Thyroid gland (tissue), 4 donors: ENCODE measurements around the gene CDH23. TPM values are rescaled to one million over a fixed set of nuclear protein-coding genes. Genes with fewer than 3 reads are reported as not detected.

Source experiments
- DNase-seq, 2 donors: peaks; one replicate each; pipeline ENCODE4 v3.0.0-alpha.2; 2019
- H3K27ac ChIP-seq, 3 donors: fragments of 200-600 bp; sonication (generic); 1 replicate in 2 of 3; 2 replicates in 1 of 3; pipeline ENCODE4 v1.5.1; 2016 to 2019; ENCODE audit warnings: mild to moderate bottlenecking in 1 of 3, moderate library complexity in 1 of 3
- H3K27me3 ChIP-seq: fragments of 200-600 bp; sonication (generic); one replicate; pipeline ENCODE4 v1.5.1; 2019
- H3K36me3 ChIP-seq, 2 donors: fragments of 200-600 bp; sonication (generic); one replicate each; pipeline ENCODE4 v1.5.1; 2016 to 2019
- H3K4me1 ChIP-seq, 2 donors: fragments of 200-600 bp; sonication (generic); one replicate each; pipeline ENCODE4 v1.5.1; 2017 to 2019
- H3K4me3 ChIP-seq, 3 donors: fragments of 200-600 bp; sonication (generic); replicated peaks in 1 of 3; 1 replicate in 2 of 3; 2 replicates in 1 of 3; pipeline ENCODE4 v1.5.1; 2016; ENCODE audit warnings: mild to moderate bottlenecking in 1 of 3
- H3K9me3 ChIP-seq: fragments of 200-600 bp; sonication (generic); one replicate; pipeline ENCODE4 v1.5.1; 2017
- POLR2A ChIP-seq, 2 donors: fragments of 450-650 bp; IDR thresholded peaks; one replicate each; pipeline ENCODE4 v1.6.1; 2017; ENCODE audit warnings: antibody characterized with exemption in 2 of 2, mild to moderate bottlenecking in 2 of 2, moderate library complexity in 1 of 2
- WGBS, 2 donors: methylation state at CpG; one replicate each; pipeline ENCODE4 v1.1.5; 2017; 5-methylcytosine and 5-hydroxymethylcytosine counted together
- intact Hi-C: fragments of 100-400 bp; cut with DNase I; formaldehyde crosslinking; loops from one replicate; pipeline ENCODE4 v1.15.1; 2023
- total RNA-seq, 4 donors: library from RNA; depleted of rRNA; stranded (reverse); fragments of >200 nt; gene quantifications; one replicate each; pipeline ENCODE4 v1.2.3, GENCODE V29; 2016
- TF ChIP-seq, protein P1 (sequence below), 6 experiments: fragments of 200-600 bp in 3 of 6; fragments of 450-650 bp in 3 of 6; sonication (generic) in 3 of 6; IDR thresholded peaks; one replicate each; pipeline ENCODE4 v1.5.1; 2016 to 2019; ENCODE audit warnings: antibody characterized with exemption in 6 of 6, mild to moderate bottlenecking in 2 of 6, inconsistent platforms in 1 of 6, moderate library complexity in 1 of 6

CDH23 gene
- total RNA-seq, 4 donors from 2014 or later: 3.0 to 4.2 (median 3.9) TPM

DNA sequence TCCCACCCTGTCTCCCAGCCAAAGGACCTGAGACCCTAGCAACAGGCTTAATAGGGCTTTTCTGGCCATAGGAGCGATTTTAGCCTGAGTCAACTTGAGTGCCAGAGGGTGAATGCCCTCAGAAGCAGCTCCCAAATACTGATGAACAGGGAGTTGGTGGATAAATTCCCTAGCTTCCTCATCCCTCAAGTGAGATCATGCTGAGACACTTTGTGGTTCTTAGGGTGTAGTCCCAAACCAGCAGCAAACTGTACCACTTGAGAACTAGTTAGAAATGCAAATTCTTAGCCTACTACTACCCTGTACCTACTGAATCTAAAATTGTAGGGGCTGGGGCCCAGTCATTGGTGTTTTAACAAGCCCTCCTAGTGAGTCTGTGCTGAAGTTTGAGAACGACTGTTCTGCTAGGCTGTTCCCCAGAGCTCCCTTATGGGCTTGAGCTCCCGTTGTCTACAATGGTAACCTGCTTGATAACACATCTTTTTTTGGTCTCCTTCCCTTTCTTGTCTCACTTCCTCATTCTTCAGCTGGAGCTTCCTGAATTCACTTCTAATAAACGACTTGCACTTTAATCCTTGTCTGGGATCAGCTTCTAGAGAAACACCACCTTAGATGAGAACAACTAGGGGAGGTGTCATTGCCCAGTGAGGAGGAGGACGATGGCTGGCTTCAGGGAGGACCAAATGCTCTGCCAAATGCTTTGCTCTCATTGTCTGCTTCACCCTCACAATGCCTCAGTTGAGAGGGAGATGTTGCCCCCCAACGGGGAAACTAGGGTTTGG is 18.2 kb upstream of the CDH23 start:
- H3K27ac ChIP-seq: peak overlapping the region; percentile 46 to 88 (median 51)
- WGBS, 2 donors: 52 to 69% methylated on average over 6 of the region's 6 CpGs
- intact Hi-C loops: no loop called here

DNA sequence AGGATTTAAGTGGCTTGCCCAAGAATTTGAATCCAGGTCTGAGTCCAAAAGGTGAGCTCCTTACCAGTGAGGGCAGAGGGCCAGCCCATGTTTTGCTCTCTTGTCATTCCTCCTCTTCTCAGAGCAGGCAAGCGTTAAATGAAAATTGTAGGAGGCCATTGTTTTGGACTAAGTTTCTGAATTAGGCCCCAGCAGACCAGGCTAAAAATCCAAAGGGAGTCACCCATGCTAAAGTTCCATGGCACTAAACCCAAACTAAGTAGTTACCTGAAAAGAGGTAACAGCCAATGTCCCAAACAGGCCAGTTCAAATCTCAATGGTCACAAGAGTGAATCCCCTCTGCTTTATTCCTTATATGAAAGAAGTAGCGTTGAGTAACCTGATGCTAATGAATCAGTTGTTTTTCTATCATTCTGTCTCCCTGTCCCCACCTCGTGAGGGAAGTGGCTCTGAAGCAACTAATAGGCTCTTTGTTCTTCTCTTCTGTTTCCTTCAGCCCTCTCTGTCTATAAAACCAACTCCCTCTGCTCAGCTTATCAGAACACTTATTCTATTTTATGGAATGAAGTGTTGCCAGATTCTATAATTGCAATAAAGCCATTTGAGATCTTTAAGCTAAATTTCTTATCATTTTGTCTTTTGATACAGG is 17.5 kb upstream of the CDH23 start:
- peak; percentile 69 for DNase-seq
- H3K27me3 ChIP-seq: no peaks in the 10 kb centered on the region
- H3K27ac ChIP-seq: peak overlapping the region; percentile 46 to 57 (median 51)
- H3K36me3 ChIP-seq: no peaks in the 10 kb centered on the region
- 40 to 48% methylated on average over 3 of the region's 3 CpGs for WGBS, 2 donors
- TF ChIP-seq, protein P1, sequence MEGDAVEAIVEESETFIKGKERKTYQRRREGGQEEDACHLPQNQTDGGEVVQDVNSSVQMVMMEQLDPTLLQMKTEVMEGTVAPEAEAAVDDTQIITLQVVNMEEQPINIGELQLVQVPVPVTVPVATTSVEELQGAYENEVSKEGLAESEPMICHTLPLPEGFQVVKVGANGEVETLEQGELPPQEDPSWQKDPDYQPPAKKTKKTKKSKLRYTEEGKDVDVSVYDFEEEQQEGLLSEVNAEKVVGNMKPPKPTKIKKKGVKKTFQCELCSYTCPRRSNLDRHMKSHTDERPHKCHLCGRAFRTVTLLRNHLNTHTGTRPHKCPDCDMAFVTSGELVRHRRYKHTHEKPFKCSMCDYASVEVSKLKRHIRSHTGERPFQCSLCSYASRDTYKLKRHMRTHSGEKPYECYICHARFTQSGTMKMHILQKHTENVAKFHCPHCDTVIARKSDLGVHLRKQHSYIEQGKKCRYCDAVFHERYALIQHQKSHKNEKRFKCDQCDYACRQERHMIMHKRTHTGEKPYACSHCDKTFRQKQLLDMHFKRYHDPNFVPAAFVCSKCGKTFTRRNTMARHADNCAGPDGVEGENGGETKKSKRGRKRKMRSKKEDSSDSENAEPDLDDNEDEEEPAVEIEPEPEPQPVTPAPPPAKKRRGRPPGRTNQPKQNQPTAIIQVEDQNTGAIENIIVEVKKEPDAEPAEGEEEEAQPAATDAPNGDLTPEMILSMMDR (IDR thresholded peaks at IDR 0.05): no peak
- TF ChIP-seq POLR2A (IDR thresholded peaks at IDR 0.05): no peak
- H3K9me3 ChIP-seq: no peaks in the 10 kb centered on the region
- peaks cover 20 to 28% of the 10 kb centered on the region in 2 donors for H3K4me1 ChIP-seq
- no peak overlapping the region for H3K4me3 ChIP-seq
- intact Hi-C loops: no loop called here

More for the DNA sequence above, 18.2 kb upstream of the CDH23 start:
- Histone ChIP-seq H3K27me3 (no peaks in the 10 kb centered on the region), H3K4me3 (no peak overlapping the region), H3K4me1 (peaks cover 20 to 28% of the 10 kb centered on the region in 2 donors), H3K36me3 (no peaks in the 10 kb centered on the region), H3K9me3 (no peaks in the 10 kb centered on the region)
- DNase-seq: no peak
- TF ChIP-seq, protein P1 (IDR thresholded peaks at IDR 0.05): no peak
- TF ChIP-seq POLR2A (IDR thresholded peaks at IDR 0.05): no peak

DNA sequence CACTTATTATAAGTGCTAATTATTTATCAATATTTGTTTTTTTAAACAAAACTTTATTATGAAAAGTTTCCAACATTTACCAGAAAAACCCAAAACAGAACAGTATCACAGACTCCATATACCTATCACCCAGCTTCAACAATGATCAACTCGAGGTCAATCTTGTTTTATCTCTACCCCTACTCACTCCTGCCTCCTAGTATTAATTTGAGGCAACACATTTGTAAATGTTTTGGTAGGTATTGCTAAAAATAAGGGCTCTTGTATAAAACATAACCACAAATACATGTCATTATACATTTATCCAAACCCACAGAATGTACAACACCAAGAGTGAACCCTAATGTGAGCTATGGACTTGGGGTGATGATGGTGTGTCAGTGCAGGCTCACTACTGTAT is 15.9 kb upstream of the CDH23 start:
- Histone ChIP-seq H3K27me3 (no peaks in the 10 kb centered on the region), H3K4me3 (no peak overlapping the region), H3K27ac (no peak overlapping the region), H3K36me3 (no peaks in the 10 kb centered on the region), H3K9me3 (no peaks in the 10 kb centered on the region), H3K4me1 (peaks cover 20 to 28% of the 10 kb centered on the region in 2 donors)
- TF ChIP-seq POLR2A (IDR thresholded peaks at IDR 0.05): no peak
- DNase-seq: no peak
- 44 to 49% methylated on average over 1 of the region's 1 CpG for WGBS, 2 donors
- intact Hi-C loops: loop anchor here (5.0 kb wide), 2 partner anchors 191 to 326 kb away; no protein-coding TSS in a partner anchor

- no peak overlapping the region for H3K4me3 ChIP-seq
- TF ChIP-seq, protein P1 (IDR thresholded peaks at IDR 0.05): no peak
- TF ChIP-seq POLR2A (IDR thresholded peaks at IDR 0.05): no peak
- H3K36me3 ChIP-seq: no peaks in the 10 kb centered on the region
- H3K27me3 ChIP-seq: no peaks in the 10 kb centered on the region
- no peak overlapping the region for H3K27ac ChIP-seq
- H3K4me1 ChIP-seq: peaks cover 18 to 27% of the 10 kb centered on the region in 2 donors
- 90 to 98% methylated on average over 3 of the region's 3 CpGs for WGBS, 2 donors
- no peak for DNase-seq
- intact Hi-C loops: loop anchor here (5.0 kb wide), 2 partner anchors 191 to 326 kb away; no protein-coding TSS in a partner anchor
- H3K9me3 ChIP-seq: no peaks in the 10 kb centered on the region
Observed at GRCh38 chr10:71381611-71382010, 15.1 kb upstream of the CDH23 start.

GRCh38 chr10:71382028-71382427 is 14.7 kb upstream of the CDH23 start:
- DNase-seq: no peak
- TF ChIP-seq, protein P1 (IDR thresholded peaks at IDR 0.05): no peak
- TF ChIP-seq POLR2A (IDR thresholded peaks at IDR 0.05): no peak
- Histone ChIP-seq H3K27ac (no peak overlapping the region), H3K4me1 (peaks cover 14 to 23% of the 10 kb centered on the region in 2 donors), H3K4me3 (no peak overlapping the region), H3K36me3 (no peaks in the 10 kb centered on the region), H3K27me3 (no peaks in the 10 kb centered on the region), H3K9me3 (no peaks in the 10 kb centered on the region)
- intact Hi-C loops: loop anchor here (5.0 kb wide), 2 partner anchors 190 to 325 kb away; no protein-coding TSS in a partner anchor
- WGBS, 2 donors: 93 to 96% methylated on average over 2 of the region's 2 CpGs
